GM21737 (cell line): ENCODE data around the gene ATP8A1.

Experiments
- ATAC-seq: cut with Tn5 transposase; IDR thresholded peaks from one replicate; pipeline ENCODE4 v1.9.1; 2021; ENCODE audit warnings: mild to moderate bottlenecking, moderate library complexity; ENCODE audit not compliant: unreplicated experiment

Gene ATP8A1

DNA sequence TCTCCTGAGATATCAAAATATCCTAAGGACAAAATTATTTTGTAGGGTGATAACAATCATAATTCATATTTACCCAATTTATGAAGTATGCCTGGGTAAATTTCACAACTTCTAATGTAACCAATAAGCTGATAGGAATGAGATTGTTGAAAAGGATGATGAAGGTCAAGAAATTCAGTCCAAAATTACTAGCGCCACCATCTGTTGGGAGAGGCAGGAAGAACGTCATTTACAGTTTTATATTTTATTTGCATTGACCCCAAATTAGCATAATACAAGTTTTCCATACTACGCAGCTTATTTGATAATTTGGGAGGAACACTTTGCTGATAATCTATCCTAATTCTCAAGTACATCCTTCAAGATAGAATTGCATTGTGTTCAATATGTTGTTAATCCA is 78.7 kb downstream of the ATP8A1 start:
- ATAC-seq, result no peak

DNA sequence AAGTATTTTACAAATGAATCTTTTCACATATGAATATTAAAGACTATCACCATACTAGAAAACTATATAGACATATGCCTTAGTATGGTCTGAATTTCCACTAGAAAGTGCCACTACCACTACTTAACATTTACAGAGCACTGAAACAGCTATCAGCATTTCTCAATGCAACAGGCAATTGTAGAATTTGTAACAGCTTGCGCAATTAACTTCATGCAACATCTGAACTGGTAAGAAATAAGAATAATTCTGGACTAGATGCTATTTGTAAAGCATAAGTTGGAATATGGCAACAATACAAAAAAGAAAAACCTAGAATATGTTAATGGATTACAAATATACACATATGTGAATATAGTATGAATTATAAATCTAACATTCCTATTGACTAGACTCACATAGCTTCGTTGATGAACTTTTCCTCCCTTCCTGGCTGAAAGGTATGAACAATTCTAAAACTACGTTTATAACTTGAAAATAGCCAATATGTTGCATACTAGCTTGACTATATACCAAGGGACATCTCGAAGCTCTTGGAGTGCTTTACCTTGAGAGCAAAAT is 82.0 kb downstream of the ATP8A1 start:
- no peak for ATAC-seq

DNA sequence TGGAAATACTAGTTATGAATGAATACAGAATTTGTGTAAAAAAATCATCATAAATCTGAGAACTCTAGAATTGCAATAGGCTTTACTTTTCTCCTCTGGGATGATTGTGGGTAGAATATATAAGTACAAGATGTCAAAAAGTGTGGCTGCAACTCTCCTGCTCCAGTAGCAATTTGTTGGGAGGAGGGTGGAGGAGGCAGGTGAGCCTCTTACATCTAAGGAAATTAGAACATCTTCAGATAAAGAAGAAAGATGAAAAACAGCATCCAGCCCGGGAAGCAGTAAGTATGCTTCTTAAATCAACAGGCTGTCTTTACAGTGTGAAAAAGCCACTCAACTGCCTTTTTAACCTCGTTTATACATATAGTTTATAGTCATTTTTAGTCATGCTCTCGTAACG is 83.7 kb downstream of the ATP8A1 start:
- ATAC-seq, result no peak

DNA sequence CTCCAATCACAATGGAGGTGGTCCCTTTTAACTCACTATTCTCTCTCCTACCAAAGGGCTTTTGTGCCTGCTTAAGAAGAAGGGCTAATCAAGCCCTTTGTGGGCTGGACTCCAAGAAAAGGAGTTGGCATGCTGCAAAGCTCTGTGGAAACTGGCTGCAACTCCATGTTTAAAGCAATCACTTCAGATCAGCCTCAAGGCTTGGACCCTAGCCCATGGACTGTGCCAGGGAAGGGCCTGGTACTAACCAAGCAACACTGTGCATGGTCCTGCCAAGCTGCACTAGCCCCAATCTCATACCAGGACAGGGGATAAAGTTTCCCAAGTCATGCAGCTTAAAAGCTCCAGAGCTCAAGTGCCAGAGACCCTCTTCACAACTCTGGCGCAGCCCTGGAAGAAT is 86.7 kb downstream of the ATP8A1 start:
- ATAC-seq, result no peak

DNA sequence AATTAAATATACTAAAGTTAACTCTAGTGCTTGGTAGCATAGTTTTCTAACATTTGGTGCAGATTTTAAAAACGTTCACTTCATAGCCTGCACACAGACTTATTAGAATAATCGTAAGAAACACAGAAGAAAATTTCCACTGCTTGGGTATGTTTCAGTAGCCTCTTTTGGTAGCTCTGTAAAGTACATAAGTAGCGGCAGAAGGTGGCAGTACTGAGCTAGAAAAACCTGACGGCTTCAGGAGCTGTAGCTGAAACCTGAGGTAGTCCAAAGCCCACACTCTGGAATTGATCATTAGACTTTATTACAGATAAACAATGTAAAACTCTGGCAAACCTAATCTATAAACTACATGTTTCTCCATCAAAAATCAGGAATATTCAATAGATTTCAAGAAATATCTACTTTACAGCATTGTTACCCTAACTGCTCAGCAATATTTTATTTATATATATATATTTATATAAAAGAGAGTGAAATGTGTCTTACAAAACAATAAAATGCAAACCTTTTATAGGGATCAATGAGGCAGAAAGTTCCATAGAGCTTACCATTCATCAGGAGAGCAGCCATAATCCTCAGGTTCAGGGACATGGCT is 88.2 kb downstream of the ATP8A1 start:
- peak; percentile 91 for ATAC-seq

DNA sequence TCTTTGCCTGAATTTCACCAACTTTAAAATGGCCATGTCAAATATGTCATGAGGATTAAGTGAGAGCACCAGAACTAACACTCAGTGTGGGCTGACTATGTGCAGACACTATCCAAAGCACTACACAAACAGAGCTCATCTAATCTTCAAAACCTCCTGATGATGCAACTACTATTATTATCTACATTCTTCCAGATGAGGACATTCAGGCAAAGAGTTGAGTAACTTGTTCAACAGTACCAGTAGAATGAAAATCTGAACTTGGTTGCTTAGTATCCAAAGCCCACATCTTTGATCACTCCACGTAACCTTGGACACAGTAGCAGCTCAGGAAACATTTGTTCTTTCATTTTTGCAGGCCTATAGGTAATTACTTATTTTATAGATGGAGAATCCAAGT is 90.1 kb downstream of the ATP8A1 start:
- no peak for ATAC-seq

DNA sequence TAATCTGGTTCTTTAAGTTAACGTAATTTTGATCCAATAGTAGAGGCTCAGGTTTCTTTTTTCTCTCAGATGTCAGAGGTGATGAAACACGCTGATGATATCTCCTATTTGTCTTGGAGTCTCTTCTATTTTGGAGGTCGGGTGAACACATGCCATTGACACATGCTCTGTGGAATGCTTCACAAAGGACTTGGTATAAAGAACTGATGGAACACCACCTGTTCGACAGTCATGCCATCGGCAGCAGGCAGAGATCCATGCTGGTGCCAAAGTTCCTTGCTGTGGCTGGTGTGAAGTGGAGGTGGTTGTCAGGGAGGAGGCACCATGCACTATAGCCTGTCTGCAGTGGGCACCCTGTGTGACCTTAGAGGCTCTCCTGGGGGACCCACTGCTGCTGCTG is 94.9 kb downstream of the ATP8A1 start:
- ATAC-seq, result no peak

DNA sequence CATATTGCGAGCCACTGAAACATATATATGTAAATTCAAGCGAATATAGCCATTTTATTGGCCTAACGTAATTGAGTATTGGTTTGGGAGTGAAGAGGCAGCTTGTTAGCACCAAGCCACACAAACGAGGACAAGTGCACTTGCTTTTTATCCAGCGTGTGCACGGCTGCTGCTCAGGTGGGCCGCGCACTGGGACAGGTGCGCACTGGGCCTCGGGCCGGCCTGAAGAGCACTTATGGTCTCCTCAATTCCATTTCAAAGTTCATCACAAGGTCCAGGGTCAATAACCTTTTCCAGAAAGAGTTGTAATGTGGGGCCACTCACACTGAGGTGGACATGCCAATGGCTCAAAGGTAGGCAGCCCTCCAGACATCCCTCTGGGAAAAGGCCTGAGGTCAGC is 95.9 kb downstream of the ATP8A1 start:
- ATAC-seq, result no peak

DNA sequence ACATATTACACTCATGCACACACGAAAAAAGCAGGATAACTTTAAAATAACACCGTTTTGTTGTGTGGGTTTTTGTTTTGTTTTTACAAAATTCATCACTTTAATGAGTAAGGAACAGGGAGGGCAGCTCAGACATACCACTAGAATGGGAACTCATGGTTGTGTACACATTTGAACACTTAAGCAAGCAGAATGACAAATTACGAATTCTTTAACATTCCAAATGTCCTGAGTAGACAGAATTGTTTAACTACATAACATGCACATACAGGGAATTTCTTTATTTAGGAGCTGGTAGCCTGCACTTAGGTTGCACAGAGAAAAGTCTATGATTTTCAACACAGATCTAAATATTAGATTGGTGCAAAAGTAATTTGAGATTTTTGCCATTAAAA is 96.4 kb downstream of the ATP8A1 start:
- ATAC-seq, result no peak

DNA sequence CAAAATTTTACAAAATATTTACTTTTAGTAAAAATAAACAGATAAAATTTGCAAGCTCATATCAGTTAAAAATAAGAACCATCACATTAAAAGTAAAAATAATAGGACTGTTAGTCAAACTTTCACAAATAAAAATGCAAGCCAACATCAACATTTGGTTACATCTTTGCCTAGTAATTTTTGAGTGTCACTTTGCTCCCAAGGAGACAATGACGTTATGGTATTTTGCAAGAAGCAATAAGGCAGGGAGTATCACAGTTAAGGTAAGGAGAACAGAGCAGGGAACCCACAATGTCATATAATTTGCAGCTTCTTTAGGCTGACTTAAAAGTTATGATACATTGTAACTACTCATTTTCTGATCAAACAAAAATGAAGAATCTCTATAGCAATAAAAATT is 98.7 kb downstream of the ATP8A1 start:
- ATAC-seq, result no peak

DNA sequence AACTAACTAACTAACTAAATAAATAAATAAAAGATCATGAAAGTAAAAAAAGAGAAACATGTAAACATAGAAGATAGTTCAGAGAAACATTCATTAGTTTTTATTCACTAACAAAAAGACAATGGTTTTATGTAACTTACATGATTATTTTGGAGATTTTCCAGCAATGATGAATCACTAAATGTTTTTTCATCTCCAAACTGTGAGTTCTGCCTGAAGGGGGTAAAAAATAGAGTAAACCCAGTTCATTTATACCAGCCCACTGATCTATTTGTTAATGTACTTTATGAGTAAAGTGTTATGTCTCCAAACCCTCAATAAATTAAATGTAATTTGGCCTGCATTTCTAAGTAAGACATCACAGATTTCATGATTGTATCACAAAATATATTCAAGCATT is 101.1 kb downstream of the ATP8A1 start:
- ATAC-seq, result no peak

DNA sequence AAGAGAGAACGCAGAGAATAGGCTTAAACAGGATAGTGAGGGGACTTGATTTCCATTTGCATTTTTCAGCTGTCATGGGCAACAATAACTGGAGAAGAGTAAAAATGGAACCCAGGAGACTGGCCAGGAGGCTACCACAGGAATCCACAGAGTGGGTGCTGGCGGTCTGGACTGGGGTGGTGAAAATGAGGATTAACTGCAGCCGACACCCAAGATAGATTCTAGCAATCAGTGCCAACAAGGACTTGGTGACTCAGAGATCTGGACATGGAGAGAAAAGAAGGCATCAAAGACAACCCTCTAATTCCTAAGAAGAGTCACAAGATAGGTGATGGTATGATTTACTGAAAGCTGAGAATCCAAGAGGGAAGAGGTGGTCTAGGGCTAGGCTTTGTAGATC is 102.8 kb downstream of the ATP8A1 start:
- ATAC-seq, result no peak

DNA sequence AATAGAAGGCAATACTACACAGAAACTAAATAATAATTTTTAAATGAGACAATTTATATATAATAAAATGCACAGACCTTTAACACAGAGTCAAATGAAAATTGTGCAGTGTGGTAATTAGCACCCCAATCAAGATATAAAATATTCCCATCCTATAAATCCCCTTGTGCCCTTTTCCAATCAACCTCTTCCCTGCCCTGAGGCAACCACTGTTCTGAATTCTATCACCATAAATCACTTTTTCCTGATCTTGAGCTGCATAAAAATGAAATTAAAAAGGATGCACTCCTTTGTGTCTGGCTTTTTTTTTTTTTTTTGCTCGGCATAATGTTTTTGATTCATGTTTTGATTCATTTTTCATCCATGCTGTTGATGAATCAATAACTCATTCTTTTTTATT is 107.0 kb downstream of the ATP8A1 start:
- no peak for ATAC-seq

DNA sequence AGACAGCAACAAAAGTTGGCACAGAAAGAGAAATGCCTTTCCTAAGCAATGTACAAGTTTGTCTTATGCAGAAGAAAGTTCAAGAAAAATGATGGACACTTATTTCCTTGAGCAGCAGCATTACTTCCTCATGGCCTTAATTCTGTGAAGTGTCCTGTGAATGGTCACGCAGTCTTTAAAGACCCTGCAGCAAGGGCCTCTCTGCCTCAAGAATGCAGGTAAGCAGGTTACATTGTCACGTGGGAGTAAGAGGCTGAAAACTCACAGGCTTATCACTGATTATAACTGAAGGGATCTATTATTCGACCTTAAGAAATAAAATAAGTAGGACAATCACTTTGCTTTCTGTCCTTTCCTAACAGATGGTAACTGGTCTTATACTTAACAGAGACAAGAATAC is 109.1 kb downstream of the ATP8A1 start:
- no peak for ATAC-seq

DNA sequence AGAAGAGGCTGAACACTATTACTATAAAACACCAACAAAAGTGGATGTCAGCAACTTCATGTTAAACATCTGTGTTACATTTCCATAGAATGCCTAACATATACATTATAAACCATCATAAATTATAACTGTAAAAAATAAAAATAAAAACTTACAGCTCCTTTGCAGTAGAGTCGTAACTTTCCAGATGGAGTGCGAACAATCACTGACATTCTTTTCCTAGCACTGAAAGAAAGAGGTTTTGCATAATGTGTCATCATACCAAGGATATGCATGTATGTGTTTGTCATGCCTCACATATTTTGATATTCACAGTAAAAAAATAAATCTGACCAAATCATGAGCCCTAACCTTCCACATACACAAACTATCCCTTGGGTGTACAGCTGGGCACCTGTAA is 113.1 kb downstream of the ATP8A1 start:
- ATAC-seq, result no peak

DNA sequence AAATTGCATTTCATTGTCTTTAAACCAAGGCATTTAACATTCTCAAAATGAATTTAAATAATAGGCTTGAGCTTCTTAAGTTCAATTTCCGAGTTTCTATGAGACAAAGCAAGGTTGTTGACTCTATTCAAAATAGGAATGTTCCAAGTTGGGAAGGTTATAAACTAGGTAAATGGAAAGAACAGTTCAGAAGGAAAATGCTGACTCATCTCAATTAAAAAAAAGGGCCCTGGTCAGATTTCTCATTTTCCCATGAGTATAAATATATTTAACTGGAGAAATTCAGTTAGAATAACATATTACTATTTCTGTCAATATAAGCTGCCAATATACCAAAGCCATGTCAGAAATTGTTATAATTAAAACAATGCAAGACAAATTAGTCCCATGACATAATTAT is 113.8 kb downstream of the ATP8A1 start:
- ATAC-seq, result no peak

DNA sequence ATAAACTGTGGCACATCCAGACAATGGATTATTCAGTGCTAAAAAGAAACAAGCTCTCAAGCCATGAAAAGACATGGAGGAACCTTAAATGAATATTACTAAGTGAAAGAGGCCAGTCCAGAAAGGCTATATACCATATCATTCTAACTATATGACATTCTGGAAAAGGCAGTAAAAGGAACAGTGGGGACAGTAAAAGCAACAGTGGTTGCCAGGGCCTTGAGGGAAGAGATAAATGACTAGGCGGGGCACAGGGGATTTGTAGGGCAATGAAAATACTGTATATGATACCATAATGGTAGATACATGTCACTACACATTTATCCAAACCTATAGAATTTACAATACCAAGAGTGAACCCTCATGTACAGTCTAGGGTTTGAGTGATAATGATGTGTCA is 115.3 kb downstream of the ATP8A1 start:
- ATAC-seq, result no peak

DNA sequence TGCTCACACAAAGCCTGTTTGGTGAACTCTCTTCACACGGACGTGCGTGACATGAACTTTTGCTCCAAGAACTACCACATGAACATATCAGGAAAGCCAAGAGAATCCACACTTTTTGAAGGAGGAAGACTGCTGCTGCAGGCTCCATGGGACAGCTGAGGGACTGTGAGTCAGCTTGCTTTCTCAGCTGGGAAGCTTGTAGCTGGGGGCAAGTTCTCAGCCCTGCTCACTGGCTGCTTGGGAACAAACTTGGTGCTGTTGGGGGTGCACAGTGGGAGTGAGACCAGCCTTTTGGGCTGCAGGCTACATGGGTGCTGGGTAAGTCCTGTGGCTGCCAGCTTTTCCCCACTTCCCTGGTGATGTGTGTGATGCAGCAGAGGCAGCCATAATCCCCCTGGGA is 123.9 kb downstream of the ATP8A1 start:
- no peak for ATAC-seq

DNA sequence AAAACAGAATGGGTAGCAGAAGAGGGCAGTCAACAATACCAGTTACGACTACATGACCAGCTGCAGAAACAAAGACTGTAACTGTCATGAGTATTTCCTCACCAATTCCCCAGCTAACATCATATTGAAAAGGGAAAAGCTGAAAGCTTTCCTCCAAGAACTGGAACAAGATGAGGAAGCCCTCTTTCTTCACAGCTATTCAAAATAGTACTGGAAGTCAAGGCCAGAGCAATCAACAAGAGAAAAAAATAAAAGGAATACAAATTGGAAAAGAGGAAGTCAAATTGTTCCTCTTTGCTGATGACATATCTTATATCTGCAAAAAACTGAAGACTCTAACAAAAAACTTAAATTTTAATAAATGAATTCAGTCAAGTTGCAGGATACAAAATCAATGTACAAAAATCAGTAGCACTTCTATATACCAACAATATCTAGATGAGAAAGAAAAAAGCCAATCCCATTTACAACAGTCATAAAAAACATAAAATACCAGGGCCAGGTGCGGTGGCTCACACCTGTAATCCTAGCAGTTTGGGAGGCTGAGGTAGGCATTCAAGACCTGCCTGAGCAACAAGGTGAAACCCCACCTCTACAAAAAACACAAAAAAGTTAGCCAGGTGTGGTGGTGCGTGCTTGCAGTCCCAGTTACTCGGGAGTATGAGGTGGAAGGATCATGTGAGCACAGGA is 125.4 kb downstream of the ATP8A1 start:
- no peak for ATAC-seq

DNA sequence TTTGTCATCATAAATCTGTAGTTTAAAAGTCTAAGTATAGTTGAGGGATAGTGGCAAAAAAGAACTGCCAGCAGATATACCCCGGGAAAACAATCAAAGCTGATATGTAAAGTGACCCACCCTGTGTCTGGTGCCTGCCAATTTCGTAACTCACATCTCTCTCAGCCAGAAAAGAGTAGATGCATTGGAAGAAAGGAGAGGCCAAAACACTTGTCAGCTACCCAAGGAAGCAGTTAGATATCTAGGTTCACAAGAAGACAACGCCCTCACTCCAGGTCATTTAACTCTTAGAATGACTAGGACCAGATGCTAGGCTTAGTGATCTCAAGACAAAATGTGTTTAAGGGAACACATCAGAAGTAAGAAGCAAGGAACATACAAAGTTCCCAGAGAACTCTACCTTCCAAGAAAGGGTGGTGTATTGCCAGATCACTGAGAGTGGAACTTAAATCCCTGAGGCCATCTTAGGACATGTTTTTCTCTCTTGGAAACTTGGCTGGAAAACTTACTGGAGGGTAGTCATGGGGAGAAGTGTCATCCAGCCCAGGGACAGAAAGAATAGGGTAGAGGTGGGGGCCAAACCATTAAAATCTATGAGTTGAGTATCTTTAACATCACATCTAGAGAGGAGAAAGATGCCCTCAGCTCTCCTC is 133.7 kb downstream of the ATP8A1 start:
- ATAC-seq, result no peak

DNA sequence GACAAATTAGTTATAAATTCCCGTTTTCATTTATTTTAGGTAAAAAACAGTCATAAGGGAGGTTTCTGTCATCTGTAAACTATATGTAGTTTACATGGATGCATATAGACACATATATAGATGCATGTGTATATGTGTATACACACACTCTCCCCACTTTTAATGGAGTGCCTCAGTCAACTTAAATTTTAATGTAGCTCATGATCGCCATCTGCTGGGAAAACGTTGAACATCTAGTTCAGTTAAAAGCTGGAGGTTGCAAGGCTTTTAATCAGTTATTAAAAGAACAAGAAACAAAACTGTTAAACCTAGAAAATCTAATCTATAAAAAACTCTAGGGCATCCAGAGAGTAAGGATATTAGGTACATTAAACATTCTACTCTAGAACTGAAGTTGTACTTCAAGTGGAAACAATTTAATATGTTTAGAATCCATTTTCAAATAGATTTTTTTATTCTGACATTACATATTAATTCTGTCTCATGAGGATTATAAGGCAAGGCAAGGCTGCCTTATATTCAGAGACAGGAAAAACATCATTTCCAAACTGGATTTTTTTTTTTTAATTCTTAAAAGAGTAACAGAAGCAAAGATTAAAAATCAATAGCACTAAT is 137.0 kb downstream of the ATP8A1 start:
- ATAC-seq, result no peak
